Measurements from ENCODE around the gene LIG1. TPM values are rescaled to one million over a fixed set of nuclear protein-coding genes. Genes with fewer than 3 reads are reported as not detected.

LIG1 gene
- total RNA-seq, 4 donors from 2014 or later, result 17.7 to 33.3 (median 26.7) TPM

DNA sequence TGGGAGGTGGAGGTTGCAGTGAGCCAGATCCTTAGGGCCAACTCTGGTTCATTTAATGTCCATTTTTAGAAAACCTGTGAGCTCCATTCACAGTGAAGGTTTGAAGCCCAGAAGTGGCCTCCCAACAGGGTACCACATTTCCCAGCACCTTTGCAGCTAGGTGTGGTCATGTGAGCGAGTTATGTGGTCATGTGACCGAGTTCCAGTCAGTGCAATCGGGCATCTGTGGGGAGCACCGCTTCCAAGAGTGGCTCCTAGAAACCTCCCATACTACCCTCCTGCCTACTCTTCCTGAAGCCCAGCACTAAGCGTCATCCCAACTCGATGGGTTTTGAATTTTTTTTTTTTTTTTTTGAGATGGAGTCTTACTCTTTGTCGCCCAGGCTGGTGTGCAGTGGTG, 58.9 kb downstream of the LIG1 start:
- intact Hi-C loops (cut with DNase I), result loop anchor here (10.0 kb wide), 1 partner anchor 144 kb away; the partner anchor contains the start of gene CARD8
- TF ChIP-seq POLR2A (IDR thresholded peaks at IDR 0.05), result no peak
- TF ChIP-seq, protein P1, sequence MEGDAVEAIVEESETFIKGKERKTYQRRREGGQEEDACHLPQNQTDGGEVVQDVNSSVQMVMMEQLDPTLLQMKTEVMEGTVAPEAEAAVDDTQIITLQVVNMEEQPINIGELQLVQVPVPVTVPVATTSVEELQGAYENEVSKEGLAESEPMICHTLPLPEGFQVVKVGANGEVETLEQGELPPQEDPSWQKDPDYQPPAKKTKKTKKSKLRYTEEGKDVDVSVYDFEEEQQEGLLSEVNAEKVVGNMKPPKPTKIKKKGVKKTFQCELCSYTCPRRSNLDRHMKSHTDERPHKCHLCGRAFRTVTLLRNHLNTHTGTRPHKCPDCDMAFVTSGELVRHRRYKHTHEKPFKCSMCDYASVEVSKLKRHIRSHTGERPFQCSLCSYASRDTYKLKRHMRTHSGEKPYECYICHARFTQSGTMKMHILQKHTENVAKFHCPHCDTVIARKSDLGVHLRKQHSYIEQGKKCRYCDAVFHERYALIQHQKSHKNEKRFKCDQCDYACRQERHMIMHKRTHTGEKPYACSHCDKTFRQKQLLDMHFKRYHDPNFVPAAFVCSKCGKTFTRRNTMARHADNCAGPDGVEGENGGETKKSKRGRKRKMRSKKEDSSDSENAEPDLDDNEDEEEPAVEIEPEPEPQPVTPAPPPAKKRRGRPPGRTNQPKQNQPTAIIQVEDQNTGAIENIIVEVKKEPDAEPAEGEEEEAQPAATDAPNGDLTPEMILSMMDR (IDR thresholded peaks at IDR 0.05), result no peak
- H3K4me3 ChIP-seq (replicated peaks in 1 of 3), result peak overlapping the region in 1 of 3 donors; percentile 23
- DNase-seq, result peak in 1 of 2 donors; percentile 14
- 61 to 69% methylated on average over 7 of the region's 7 CpGs for WGBS, 2 donors
- no peaks in the 10 kb centered on the region for H3K27me3 ChIP-seq
- H3K9me3 ChIP-seq, result no peaks in the 10 kb centered on the region
- peak overlapping the region; percentile 95 to 99 (median 97) for H3K27ac ChIP-seq
- no peaks in the 10 kb centered on the region for H3K36me3 ChIP-seq
- peaks cover 8 to 31% of the 10 kb centered on the region in 2 donors for H3K4me1 ChIP-seq

DNA sequence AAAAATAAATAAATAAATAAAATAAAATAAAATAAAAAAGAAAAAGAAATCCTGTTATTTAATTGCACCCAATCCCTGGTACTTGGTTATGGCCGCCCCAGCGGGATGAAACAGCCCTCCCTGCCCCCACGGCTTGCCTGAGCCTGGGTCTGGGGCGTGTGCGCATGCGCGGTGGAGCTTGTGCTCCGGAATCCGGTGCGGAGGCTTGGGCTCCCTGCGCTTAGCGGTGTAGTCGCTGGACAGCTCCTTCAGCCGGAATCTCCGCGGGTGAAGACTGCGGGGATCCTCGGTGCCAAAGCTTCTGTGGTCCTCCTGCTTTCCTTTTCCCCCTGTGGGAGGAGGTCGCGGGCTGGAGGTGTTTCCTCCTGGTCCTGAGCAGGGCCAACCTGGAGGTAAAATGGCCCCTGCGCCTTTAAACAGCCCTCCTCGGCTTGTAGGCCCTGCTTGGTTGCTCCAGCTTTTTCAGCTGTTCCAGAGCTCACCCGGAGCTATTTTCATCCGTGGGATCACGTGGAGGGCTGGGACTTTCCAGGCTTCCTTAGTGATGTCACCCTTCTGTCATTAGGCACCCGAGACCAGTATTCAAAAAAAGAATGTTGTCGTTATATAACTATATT, 59.7 kb downstream of the LIG1 start, which contains the start of gene PLA2G4C:
PLA2G4C (minus strand) TSS at position 468 of the 617 bp plus-strand sequence. CDS start 4,288 bp downstream, outside the sequence.
- DNase-seq, result peak; percentile 90 to 95
- H3K36me3 ChIP-seq, result no peaks in the 10 kb centered on the region
- H3K27ac ChIP-seq, result peak within 1 kb of the TSS; percentile 95 to 99 (median 97)
- no peaks in the 10 kb centered on the region for H3K27me3 ChIP-seq
- peak within 1 kb of the TSS in 2 of 3 donors; percentile 21 to 23 for H3K4me3 ChIP-seq (replicated peaks in 1 of 3)
- intact Hi-C loops (cut with DNase I), result loop anchor here (10.0 kb wide), 1 partner anchor 144 kb away; the partner anchor contains the start of gene CARD8
- 1 to 2% methylated on average over 21 to 27 of the region's 27 CpGs for WGBS, 2 donors
- no peaks in the 10 kb centered on the region for H3K9me3 ChIP-seq
- peaks cover 8 to 31% of the 10 kb centered on the region in 2 donors for H3K4me1 ChIP-seq
- TF ChIP-seq, protein P1 (IDR thresholded peaks at IDR 0.05), result peak in 1 of 6 experiments; percentile 3
- peak; percentile 24 to 57 for TF ChIP-seq POLR2A (IDR thresholded peaks at IDR 0.05)

DNA sequence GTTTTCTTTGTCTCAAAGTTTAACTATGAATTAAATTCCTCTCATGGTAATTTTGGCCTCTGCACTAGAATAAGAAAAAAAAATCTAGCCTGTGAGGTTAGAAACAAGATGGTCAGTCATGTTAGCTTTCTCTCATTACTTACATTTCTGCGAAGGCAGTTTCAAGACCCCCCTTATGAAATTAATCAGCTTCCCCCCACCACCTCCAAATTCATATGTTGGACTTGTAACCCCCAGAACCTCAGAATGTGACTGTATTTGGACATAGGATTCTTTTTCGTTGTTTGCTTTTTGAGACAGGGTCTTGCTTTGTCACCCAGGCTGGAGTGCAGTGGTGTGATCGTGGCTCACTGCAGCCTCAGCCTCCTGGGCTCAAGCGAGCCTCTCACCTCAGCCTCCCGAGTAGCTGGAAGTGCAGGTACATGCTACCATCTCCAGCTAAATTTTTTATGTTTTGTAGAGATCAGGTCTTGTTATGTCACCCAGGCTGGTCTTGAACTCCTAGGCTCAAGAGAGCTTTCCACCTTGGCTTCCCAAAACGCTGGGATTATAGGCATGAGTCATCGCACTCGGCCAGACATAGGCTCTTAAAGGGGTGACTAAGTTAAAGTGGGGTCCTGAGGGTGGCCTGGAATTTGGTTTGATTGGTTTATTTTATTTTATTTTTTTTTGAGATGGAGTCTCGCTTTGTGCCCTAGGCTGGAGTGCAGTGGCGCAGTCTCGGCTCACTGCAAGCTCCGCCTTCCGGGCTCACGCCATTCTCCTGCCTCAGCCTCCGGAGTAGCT, 61.0 kb downstream of the LIG1 start:
- H3K36me3 ChIP-seq, result no peaks in the 10 kb centered on the region
- TF ChIP-seq, protein P1 (IDR thresholded peaks at IDR 0.05), result no peak
- TF ChIP-seq POLR2A (IDR thresholded peaks at IDR 0.05), result no peak
- peak overlapping the region in 2 of 3 donors; percentile 95 to 97 for H3K27ac ChIP-seq
- H3K27me3 ChIP-seq, result no peaks in the 10 kb centered on the region
- H3K4me3 ChIP-seq (replicated peaks in 1 of 3), result no peak overlapping the region
- peaks cover 8 to 31% of the 10 kb centered on the region in 2 donors for H3K4me1 ChIP-seq
- intact Hi-C loops (cut with DNase I), result loop anchor here (5.0 kb wide), 1 partner anchor 43 kb away; no protein-coding TSS in a partner anchor
- no peaks in the 10 kb centered on the region for H3K9me3 ChIP-seq
- DNase-seq, result no peak
- 81 to 83% methylated on average over 15 of the region's 15 CpGs for WGBS, 2 donors

DNA sequence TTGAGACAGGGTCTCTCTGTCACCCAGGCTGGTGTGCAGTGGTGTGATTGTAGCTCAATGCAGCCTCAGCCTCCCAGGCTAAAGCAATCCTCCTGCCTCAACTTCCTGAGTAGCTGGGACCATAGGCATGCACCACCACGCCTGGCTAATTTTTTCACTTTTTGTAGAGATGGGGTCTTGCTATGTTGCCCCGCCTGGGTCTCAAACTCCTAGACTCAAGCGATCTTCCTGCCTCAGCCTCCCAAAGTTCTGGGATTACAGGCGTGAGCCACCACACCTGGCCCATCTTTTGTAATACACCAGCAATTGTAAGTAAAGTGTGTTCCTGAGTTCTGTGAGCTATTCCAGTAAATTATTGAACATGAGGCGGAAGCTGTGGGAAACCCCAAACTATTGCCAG, 66.2 kb downstream of the LIG1 start:
- no peaks in the 10 kb centered on the region for H3K9me3 ChIP-seq
- 97% methylated on average over 5 of the region's 5 CpGs for WGBS, 2 donors
- DNase-seq, result no peak
- intact Hi-C loops (cut with DNase I), result no loop called here
- TF ChIP-seq, protein P1 (IDR thresholded peaks at IDR 0.05), result no peak
- TF ChIP-seq POLR2A (IDR thresholded peaks at IDR 0.05), result no peak
- no peaks in the 10 kb centered on the region for H3K36me3 ChIP-seq
- no peak overlapping the region for H3K4me3 ChIP-seq (replicated peaks in 1 of 3)
- peaks cover 0 to 13% of the 10 kb centered on the region in 2 donors for H3K4me1 ChIP-seq
- no peak overlapping the region for H3K27ac ChIP-seq
- no peaks in the 10 kb centered on the region for H3K27me3 ChIP-seq
